Right lung (tissue), 5 donors: Measurements from ENCODE around the gene PFDN5. TPM values are rescaled to one million over a fixed set of nuclear protein-coding genes. Genes with fewer than 3 reads are reported as not detected.

Experiments used
- DNase-seq, 2 donors: peaks; one replicate each; pipeline ENCODE4 v3.0.0-alpha.2; 2013
- polyA plus RNA-seq, 5 donors: library from polyadenylated mRNA; unstranded; fragments of 120-200 nt; gene quantifications; one replicate each; pipeline versions ENCODE4 v1.2.1 to v1.2.3, GENCODE V29; 2013; ENCODE audit warnings: inconsistent platforms in 1 of 5, low replicate concordance in 1 of 5; ENCODE audit not compliant: insufficient read length in 5 of 5, insufficient read depth in 1 of 5

The PFDN5 gene
- polyA plus RNA-seq, 5 donors, result 683 to 991 (median 734) TPM

DNA sequence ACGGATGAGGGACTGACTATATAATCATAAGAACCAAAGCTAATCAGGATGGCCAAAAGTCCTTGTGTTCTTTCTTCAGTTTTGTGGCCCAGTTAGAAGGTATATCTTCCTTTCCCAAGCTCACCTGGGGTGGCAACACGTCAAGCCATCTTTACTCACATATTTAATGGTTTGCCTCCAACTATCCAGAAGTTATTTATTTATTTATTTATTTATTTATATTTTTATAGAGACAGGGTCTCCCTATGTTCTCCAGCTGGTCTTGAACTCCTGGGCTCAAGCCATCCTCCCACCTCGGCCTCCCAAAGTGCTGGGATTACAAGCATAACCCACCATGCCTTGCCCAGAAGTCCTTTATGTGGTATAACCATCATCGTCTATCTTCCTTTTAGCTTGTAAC, 52.6 kb downstream of the PFDN5 start:
- no peak for DNase-seq

Other genes with a start within 250 kb of the PFDN5 start
- 100 to 1,000 TPM in 4 of 5 donors, 10 to 100 TPM in 1; 96.5 to 138 (median 126) TPM for gene TNS2, start 245.5 kb upstream of the PFDN5 start, polyA plus RNA-seq
- gene SPRYD3, start 216.2 kb upstream of the PFDN5 start, polyA plus RNA-seq, result 10 to 100 TPM; 13.9 to 22.0 (median 17.8) TPM
- 10 to 100 TPM in 4 of 5 donors, 1 to 10 TPM in 1; 9.6 to 25.1 (median 19.0) TPM for gene IGFBP6, start 197.9 kb upstream of the PFDN5 start, polyA plus RNA-seq
- under 1 TPM; 0.19 to 0.37 (median 0.23) TPM for gene SOAT2, start 192.1 kb upstream of the PFDN5 start, polyA plus RNA-seq
- 10 to 100 TPM; 49.5 to 66.6 (median 63.9) TPM for gene ZNF740, start 114.8 kb upstream of the PFDN5 start, polyA plus RNA-seq
- 100 to 1,000 TPM in 1 of 5 donors, 10 to 100 TPM in 4; 71.4 to 117 (median 80.3) TPM for gene CSAD, start 114.6 kb upstream of the PFDN5 start, polyA plus RNA-seq
- gene ITGB7, start 88.3 kb upstream of the PFDN5 start, polyA plus RNA-seq, result 1 to 10 TPM in 4 of 5 donors, under 1 TPM in 1; 0.90 to 2.1 (median 1.2) TPM
- gene RARG, start 63.3 kb upstream of the PFDN5 start, polyA plus RNA-seq, result 10 to 100 TPM; 41.7 to 59.8 (median 49.2) TPM
- gene ESPL1, start 27.2 kb upstream of the PFDN5 start, polyA plus RNA-seq, result 10 to 100 TPM in 3 of 5 donors, 1 to 10 TPM in 2; 8.4 to 20.4 (median 13.0) TPM
- gene MYG1, start 4.2 kb downstream of the PFDN5 start, polyA plus RNA-seq, result 10 to 100 TPM; 39.1 to 56.6 (median 42.6) TPM
- gene AAAS, start 26.1 kb downstream of the PFDN5 start, polyA plus RNA-seq, result 10 to 100 TPM; 73.3 to 91.6 (median 81.6) TPM
- gene SP7, start 40.8 kb downstream of the PFDN5 start, polyA plus RNA-seq, result under 1 TPM in 3 of 5 donors, not detected in 2; 0.07 to 0.10 (median 0.08) TPM
- gene SP1, start 84.6 kb downstream of the PFDN5 start, polyA plus RNA-seq, result 10 to 100 TPM; 57.9 to 84.6 (median 78.5) TPM
- 1 to 10 TPM; 1.4 to 2.6 (median 2.3) TPM for gene AMHR2, start 128.3 kb downstream of the PFDN5 start, polyA plus RNA-seq
- 100 to 1,000 TPM in 3 of 5 donors, 10 to 100 TPM in 2; 98.8 to 121 (median 102) TPM for gene PRR13, start 146.2 kb downstream of the PFDN5 start, polyA plus RNA-seq
- gene PCBP2, start 156.6 kb downstream of the PFDN5 start, polyA plus RNA-seq, result 1,000 to 10,000 TPM in 3 of 5 donors, 100 to 1,000 TPM in 2; 928 to 1,079 (median 1,012) TPM
- gene MAP3K12, start 203.9 kb downstream of the PFDN5 start, polyA plus RNA-seq, result 10 to 100 TPM; 22.8 to 32.7 (median 29.3) TPM
- gene TARBP2, start 205.7 kb downstream of the PFDN5 start, polyA plus RNA-seq, result 10 to 100 TPM; 37.1 to 58.0 (median 50.0) TPM
- 1 to 10 TPM in 2 of 5 donors, under 1 TPM in 2, not detected in 1; 0.33 to 1.5 (median 0.94) TPM for gene NPFF, start 211.9 kb downstream of the PFDN5 start, polyA plus RNA-seq